Gastrocnemius medialis (tissue), 4 donors: ENCODE measurements around the gene JPT1. TPM values are rescaled to one million over a fixed set of nuclear protein-coding genes. Genes with fewer than 3 reads are reported as not detected.

Experiments
- ATAC-seq, 2 donors: fragments of 150-250 bp; one replicate each; pipeline ENCODE4 v1.9.1; 2016
- DNase-seq, 2 donors: peaks; one replicate each; pipeline ENCODE4 v3.0.0-alpha.2; 2019
- H3K27ac ChIP-seq, 4 donors: fragments of 200-600 bp; sonication (generic); 1 replicate in 1 of 4; 2 replicates in 3 of 4; pipeline ENCODE4 v1.5.1; 2016 to 2018; ENCODE audit warnings: mild to moderate bottlenecking in 2 of 4, moderate library complexity in 1 of 4
- H3K27me3 ChIP-seq, 3 donors: fragments of 200-600 bp; sonication (generic) in 2 of 3; 1 replicate in 1 of 3; 2 replicates in 2 of 3; pipeline versions ENCODE4 v1.5.1 to v1.6.0; 2016 to 2019; ENCODE audit warnings: mild to moderate bottlenecking in 1 of 3, moderate library complexity in 1 of 3
- H3K36me3 ChIP-seq, 2 donors: fragments of 200-600 bp; sonication (generic) in 1 of 2; one replicate each; pipeline ENCODE4 v1.5.1; 2017 to 2018
- H3K4me1 ChIP-seq, 2 donors: fragments of 200-600 bp; sonication (generic) in 1 of 2; one replicate each; pipeline ENCODE4 v1.5.1; 2016 to 2017; ENCODE audit warnings: mild to moderate bottlenecking in 2 of 2
- H3K4me3 ChIP-seq, 4 donors: fragments of 200-600 bp; sonication (generic) in 3 of 4; 1 replicate in 1 of 4; 2 replicates in 3 of 4; pipeline ENCODE4 v1.5.1; 2016 to 2019; ENCODE audit warnings: mild to moderate bottlenecking in 2 of 4
- H3K9me3 ChIP-seq, 3 donors: fragments of 200-600 bp; sonication (generic) in 2 of 3; 1 replicate in 1 of 3; 2 replicates in 2 of 3; pipeline ENCODE4 v1.5.1; 2016 to 2019
- CTCF ChIP-seq, 5 experiments: fragments of 450-650 bp in 3 of 5; fragments of 200-600 bp in 2 of 5; sonication (generic) in 2 of 5; IDR thresholded peaks in 4 of 5; conservative IDR thresholded peaks in 1 of 5; 1 replicate in 4 of 5; 2 replicates in 1 of 5; pipeline ENCODE4 v1.5.1; 2016 to 2019; ENCODE audit warnings: antibody characterized with exemption in 5 of 5, mild to moderate bottlenecking in 3 of 5, moderate library complexity in 3 of 5
- POLR2A ChIP-seq, 2 donors: fragments of 450-650 bp; IDR thresholded peaks; one replicate each; pipeline ENCODE4 v1.6.1; 2017; ENCODE audit warnings: antibody characterized with exemption in 2 of 2, mild to moderate bottlenecking in 2 of 2, moderate library complexity in 2 of 2
- in situ Hi-C, 4 donors: fragments of 200-750 bp; cut with MboI; loops; one replicate each; pipeline versions ENCODE4 v1.15.0 to v1.8.0; 2017; ENCODE audit warnings: low sequenced_read_pairs in 4 of 4
- intact Hi-C: fragments of 100-400 bp; cut with DNase I; formaldehyde crosslinking; loops from one replicate; pipeline ENCODE4 v1.15.1; 2023; ENCODE audit warnings: low total_unique reads
- total RNA-seq, 4 donors: library from RNA; depleted of rRNA; stranded (reverse); fragments of >200 nt; gene quantifications; one replicate each; pipeline versions ENCODE4 v1.1.0 to v1.2.3, GENCODE V29; 2016

JPT1 gene
- total RNA-seq, 4 donors from 2014 or later, result 35.5 to 113 (median 71.8) TPM

- no peaks in the 10 kb centered on the region for H3K9me3 ChIP-seq
- peak overlapping the region; percentile 52 to 75 (median 65) for H3K4me3 ChIP-seq
- no peak for DNase-seq
- intact Hi-C loops (loop anchor here (1.0 kb wide), 4 partner anchors 17 to 156 kb away; partner anchors contain the start of gene NT5C), in situ Hi-C loops (loop anchor here (5.0 to 10.0 kb wide), 3 partner anchors 60 to 90 kb away; partner anchors contain the start of gene NUP85 (in 3 of the 4))
- peak overlapping the region; percentile 77 to 86 (median 82) for H3K27ac ChIP-seq
- ATAC-seq, result no peak
- H3K27me3 ChIP-seq, result no peaks in the 10 kb centered on the region
- no peak for TF ChIP-seq POLR2A (IDR thresholded peaks at IDR 0.05)
- no peak for TF ChIP-seq CTCF (IDR thresholded peaks at IDR 0.05 in 4 of 5, conservative IDR thresholded peaks at IDR 0.05 in 1 of 5)
- no peaks in the 10 kb centered on the region for H3K36me3 ChIP-seq
- peaks cover 11 to 28% of the 10 kb centered on the region in 2 donors for H3K4me1 ChIP-seq
These were observed 39.6 kb downstream of the JPT1 start for GRCh38 chr17:75114552-75115314.

GRCh38 chr17:75113798-75114551 lies 40.3 kb downstream of the JPT1 start:
- TF ChIP-seq POLR2A (IDR thresholded peaks at IDR 0.05), result no peak
- peak; percentile 96 to 97 (median 97) for TF ChIP-seq CTCF (IDR thresholded peaks at IDR 0.05 in 4 of 5, conservative IDR thresholded peaks at IDR 0.05 in 1 of 5)
- Histone ChIP-seq H3K27ac (peak overlapping the region; percentile 77 to 86 (median 82)), H3K9me3 (no peaks in the 10 kb centered on the region), H3K4me1 (peaks cover 16 to 34% of the 10 kb centered on the region in 2 donors), H3K36me3 (no peaks in the 10 kb centered on the region), H3K27me3 (no peaks in the 10 kb centered on the region), H3K4me3 (peak overlapping the region; percentile 52 to 75 (median 65))
- intact Hi-C loops, result loop anchor here (1.0 kb wide), 3 partner anchors 17 to 87 kb away; partner anchors contain the start of gene NT5C
- DNase-seq, result peak; percentile 85 to 86
- in situ Hi-C loops, result loop anchor here (5.0 to 10.0 kb wide), 3 partner anchors 61 to 91 kb away; partner anchors contain the start of gene NUP85 (in 3 of the 4)
- ATAC-seq, result peak; percentile 91 to 93

GRCh38 chr17:75111777-75112335 lies 42.5 kb downstream of the JPT1 start:
- no peak overlapping the region for H3K27ac ChIP-seq
- peaks cover 16 to 34% of the 10 kb centered on the region in 2 donors for H3K4me1 ChIP-seq
- H3K4me3 ChIP-seq, result no peak overlapping the region
- no peaks in the 10 kb centered on the region for H3K36me3 ChIP-seq
- H3K27me3 ChIP-seq, result no peaks in the 10 kb centered on the region
- TF ChIP-seq POLR2A (IDR thresholded peaks at IDR 0.05) (no peak), CTCF (IDR thresholded peaks at IDR 0.05 in 4 of 5, conservative IDR thresholded peaks at IDR 0.05 in 1 of 5) (no peak)
- DNase-seq (no peak), ATAC-seq (no peak)
- intact Hi-C loops (loop anchor here (2.0 kb wide), 1 partner anchor 51 kb away; no protein-coding TSS in a partner anchor), in situ Hi-C loops (loop anchor here (5.0 to 10.0 kb wide), 3 partner anchors 63 to 93 kb away; partner anchors contain the start of gene NUP85 (in 3 of the 4))
- no peaks in the 10 kb centered on the region for H3K9me3 ChIP-seq

GRCh38 chr17:75110234-75110937 lies 43.9 kb downstream of the JPT1 start:
- DNase-seq (no peak), ATAC-seq (no peak)
- Histone ChIP-seq H3K9me3 (no peaks in the 10 kb centered on the region), H3K4me3 (peak overlapping the region; percentile 85 to 88 (median 88)), H3K4me1 (peaks cover 16 to 34% of the 10 kb centered on the region in 2 donors), H3K27ac (peak overlapping the region; percentile 74 to 86 (median 79)), H3K36me3 (no peaks in the 10 kb centered on the region), H3K27me3 (no peaks in the 10 kb centered on the region)
- in situ Hi-C loops, result loop anchor here (5.0 to 10.0 kb wide), 3 partner anchors 64 to 94 kb away; partner anchors contain the start of gene NUP85 (in 3 of the 4)
- TF ChIP-seq CTCF (IDR thresholded peaks at IDR 0.05 in 4 of 5, conservative IDR thresholded peaks at IDR 0.05 in 1 of 5) (no peak), POLR2A (IDR thresholded peaks at IDR 0.05) (no peak)
- intact Hi-C loops, result loop anchor here (2.0 kb wide), 1 partner anchor 50 kb away; no protein-coding TSS in a partner anchor
